GM23248 (cell line): ENCODE results near the gene GALNT1.

ENCODE experiments used
- EZH2 ChIP-seq: fragments of 200-600 bp; sonication (generic); IDR thresholded peaks from 2 replicates; pipeline ENCODE4 v1.6.1; 2018; ENCODE audit warnings: antibody characterized with exemption, mild to moderate bottlenecking; ENCODE audit not compliant: insufficient read depth, poor library complexity, severe bottlenecking
- EZH2phosphoT487 ChIP-seq: fragments of 200-600 bp; sonication (generic); IDR thresholded peaks from 2 replicates; pipeline ENCODE4 v1.6.1; 2018; ENCODE audit warnings: antibody characterized with exemption, moderate library complexity, mild to moderate bottlenecking, low read depth; ENCODE audit not compliant: insufficient read depth

- TF ChIP-seq EZH2 (no peak), EZH2phosphoT487 (no peak)
These were observed 165.3 kb downstream of the GALNT1 start for GRCh38 chr18:35746826-35747339.
